HG03460 (cell line): ENCODE results near the gene CRABP2.

ENCODE experiments used
- ATAC-seq: cut with Tn5 transposase; IDR thresholded peaks from one replicate; pipeline ENCODE4 v1.9.1; 2021; ENCODE audit not compliant: unreplicated experiment

CRABP2 gene

DNA sequence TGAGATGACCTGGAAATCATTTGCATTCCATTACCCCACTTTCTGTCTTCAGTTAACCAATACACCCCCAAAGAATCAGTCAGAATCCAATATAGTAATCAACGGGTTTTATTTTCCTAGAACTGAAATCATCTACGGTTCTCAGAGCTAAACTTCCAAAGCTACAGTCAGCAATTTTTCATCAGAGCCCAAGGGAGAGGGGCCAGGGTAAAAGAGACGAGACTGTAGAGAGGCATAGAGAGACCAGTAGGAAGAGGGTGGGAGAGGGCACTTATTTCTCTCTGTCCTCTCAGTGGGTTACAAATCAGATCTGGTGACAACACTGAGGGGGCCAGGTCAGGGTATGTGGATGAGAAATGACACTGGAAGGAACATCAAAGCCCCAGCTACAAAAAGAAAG, 36.6 kb upstream of the CRABP2 start:
- ATAC-seq = no peak

DNA sequence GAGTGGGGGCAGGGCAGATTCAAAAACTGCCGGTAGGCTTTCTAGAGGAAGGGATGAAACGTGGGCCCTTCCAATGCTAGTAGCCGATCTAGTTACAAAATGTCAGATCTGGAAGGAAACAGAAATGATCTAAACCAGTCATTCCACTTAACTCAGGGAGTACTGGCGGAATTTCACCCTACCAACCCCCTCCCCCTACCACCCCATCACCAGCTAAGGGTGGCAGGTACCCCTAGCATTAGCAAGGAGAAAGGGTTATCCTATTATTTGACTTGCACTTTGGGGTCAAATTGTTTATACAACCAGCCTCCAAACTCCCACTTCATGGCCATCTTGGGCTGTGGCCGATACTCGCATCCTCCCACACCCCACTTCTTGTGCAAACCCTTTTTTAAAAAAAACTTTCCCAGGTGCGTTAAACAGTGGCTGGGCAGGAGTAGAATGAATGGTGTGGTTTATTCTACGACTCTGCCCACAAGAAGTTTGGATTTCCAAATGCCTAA, 36.1 kb upstream of the CRABP2 start:
- ATAC-seq = no peak

- peak; percentile 76 for ATAC-seq
Measured at GRCh38 chr1:156740741-156741480, 35.5 kb upstream of the CRABP2 start, which contains the start of gene MRPL24. TSS of gene MRPL24 (minus strand) at chr1:156741088. CDS start at chr1:156738704, 2,384 bp downstream.

DNA sequence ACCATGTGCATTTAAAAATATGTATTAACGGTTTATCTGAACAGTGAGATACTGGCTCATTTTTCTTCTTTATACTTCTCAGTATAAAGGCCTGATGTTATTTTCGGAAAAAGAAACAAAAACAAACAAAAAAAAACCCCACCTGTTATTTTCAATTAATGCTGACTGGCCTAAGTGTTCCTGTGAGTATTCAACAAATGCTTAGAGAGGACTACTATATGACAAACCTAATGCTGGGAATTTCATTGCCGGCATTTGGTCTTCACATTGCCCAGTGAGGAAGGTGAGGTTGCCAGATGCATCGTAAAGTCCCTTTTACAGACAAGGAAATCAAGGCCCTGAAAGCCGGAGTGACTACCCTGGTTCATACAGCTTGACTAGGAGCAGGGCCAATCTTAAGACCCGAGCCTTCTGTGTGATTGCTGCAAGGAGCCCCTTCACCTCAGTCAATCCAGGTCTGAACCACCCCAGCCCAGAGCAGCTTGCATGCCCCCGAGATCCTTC, 34.9 kb upstream of the CRABP2 start:
- no peak for ATAC-seq

DNA sequence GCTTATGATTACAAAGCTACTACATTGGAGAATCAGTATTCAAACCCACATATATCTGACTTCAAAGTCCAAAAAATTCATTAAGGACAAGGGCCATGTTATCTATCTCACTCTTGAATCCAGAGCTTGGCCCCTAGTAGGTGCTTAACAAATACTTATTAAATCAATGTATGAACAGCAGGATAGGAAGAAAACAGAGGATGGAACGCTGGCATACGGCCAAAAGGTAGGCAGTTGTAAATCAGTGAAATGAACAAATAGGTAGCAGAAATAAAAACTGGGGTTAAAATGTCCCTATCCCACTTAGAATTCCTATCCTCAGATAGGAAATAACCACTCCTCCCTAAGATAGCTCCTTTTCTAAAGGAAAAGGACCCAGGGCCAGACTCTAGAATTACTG, 33.5 kb upstream of the CRABP2 start:
- no peak for ATAC-seq

- no peak for ATAC-seq
Measured at GRCh38 chr1:156738407-156738806, 33.0 kb upstream of the CRABP2 start.

DNA sequence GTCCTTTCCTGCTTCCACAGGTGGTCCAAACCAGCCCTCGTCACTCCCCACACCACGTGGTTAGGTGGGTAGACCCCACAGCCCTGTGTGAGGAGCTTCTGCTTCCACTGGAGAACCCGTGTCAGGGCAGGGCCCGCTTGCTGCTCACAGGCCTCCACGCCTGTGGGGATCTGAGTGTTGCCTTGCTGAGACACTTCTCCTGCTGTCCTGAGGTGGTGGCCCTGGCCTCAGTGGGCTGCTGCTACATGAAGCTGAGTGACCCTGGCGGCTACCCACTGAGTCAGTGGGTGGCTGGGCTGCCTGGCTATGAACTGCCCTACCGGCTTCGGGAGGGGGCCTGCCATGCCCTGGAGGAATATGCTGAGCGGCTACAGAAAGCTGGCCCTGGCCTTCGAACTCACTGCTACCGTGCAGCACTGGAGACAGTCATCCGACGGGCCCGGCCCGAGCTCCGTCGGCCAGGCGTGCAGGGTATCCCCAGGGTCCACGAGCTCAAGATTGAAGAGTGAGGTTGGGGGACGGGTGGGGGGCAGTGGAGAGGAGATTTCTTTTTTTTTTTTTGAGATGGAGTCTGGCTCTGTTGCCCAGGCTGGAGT, 28.7 kb upstream of the CRABP2 start:
- no peak for ATAC-seq

GRCh38 chr1:156728599-156729462, 23.4 kb upstream of the CRABP2 start, which contains the start of gene ISG20L2:
TSS of gene ISG20L2 (minus strand) at chr1:156728766. CDS start at chr1:156727652, 1,114 bp downstream.
- ATAC-seq = peak; percentile 84

DNA sequence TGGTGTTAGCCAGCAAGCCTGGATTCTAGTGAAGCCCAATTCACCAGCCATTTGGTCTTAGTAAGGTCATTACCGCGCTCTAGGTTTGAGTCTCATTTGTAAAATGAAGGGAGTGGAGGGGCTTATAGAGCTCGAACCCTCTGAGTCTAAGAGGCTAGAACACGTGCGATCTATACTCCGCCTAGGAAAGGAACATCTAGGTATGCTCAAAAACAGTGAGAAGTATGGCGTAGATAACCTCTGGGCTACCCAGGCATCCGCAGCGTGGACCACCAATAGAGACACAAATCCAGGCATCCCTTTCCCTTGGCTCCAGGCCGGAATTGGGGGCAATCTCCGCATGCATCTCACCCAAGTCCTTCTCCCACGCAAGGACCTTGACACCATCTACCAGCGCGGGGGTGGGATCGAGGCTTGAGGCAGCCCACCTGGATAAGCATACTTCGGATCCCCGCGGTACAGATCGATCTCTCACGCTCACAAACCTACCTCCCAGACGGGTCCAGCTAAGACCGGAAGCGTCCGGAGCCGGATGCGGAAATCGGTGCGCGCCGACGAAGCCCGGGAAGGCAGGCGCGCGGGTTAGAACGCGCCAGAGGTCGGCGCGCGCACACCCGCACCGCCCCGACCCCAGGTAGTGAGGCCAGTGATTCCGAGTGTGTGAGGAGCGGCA, 22.7 kb upstream of the CRABP2 start, which contains the start of gene METTL25B:
TSS of gene METTL25B (plus strand) at position 544 of the 673 bp plus-strand sequence. CDS start 636 bp downstream, outside the sequence.
- peak; percentile 61 for ATAC-seq

DNA sequence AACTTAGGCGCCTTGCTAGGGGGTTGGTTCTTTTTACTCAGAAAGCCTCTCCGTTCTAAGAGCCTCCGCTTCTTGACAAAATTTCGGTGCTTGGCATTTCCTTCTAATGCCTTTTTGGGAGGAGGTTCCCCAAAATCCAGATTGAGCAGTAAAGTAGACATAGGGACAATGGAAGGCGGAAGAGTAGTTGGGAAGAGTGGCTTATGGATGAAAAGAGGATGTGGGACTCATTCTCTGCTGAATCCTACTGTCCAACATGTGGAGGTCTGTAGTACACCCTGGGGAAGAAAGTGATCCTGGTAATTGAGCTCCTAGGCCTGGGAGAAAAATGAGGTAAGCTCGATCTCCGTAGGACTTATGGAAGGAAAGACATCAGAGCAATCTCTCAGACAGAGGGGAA, 22.1 kb upstream of the CRABP2 start:
- ATAC-seq = no peak

- ATAC-seq = no peak
Measured at GRCh38 chr1:156726549-156727226, 21.3 kb upstream of the CRABP2 start.

GRCh38 chr1:156725683-156726280, 20.4 kb upstream of the CRABP2 start:
- ATAC-seq = no peak

GRCh38 chr1:156721535-156721934, 16.2 kb upstream of the CRABP2 start:
- no peak for ATAC-seq

- ATAC-seq = no peak
Measured at GRCh38 chr1:156721131-156721530, 15.7 kb upstream of the CRABP2 start.

DNA sequence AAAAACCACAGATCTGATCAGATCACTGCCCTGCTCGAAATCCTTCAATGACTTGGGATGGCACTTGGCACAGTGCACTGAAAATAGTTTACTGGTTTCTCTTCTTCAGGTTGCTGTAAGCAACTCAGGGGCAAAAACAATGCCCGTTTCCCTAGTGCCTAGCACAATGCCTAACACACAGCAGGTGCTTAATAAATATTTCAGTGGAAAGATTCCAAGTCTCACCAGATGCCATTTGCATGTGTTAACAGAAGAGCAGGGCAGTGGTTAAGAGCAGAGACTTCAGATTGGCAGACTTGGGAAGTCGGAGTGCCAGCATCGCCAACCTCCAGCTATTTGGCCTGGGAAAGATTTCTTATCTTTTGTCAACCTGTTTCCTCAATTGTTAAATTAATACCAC, 12.0 kb upstream of the CRABP2 start:
- ATAC-seq = no peak

- no peak for ATAC-seq
Measured at GRCh38 chr1:156714830-156715229, 9.4 kb upstream of the CRABP2 start.

- ATAC-seq = no peak
Measured at GRCh38 chr1:156712626-156713025, 7.2 kb upstream of the CRABP2 start.

- ATAC-seq = no peak
Measured at GRCh38 chr1:156711011-156711817, 5.8 kb upstream of the CRABP2 start.
